GM12878 (cell line): ENCODE results near the gene ADAM10. TPM values are rescaled to one million over a fixed set of nuclear protein-coding genes. Genes with fewer than 3 reads are reported as not detected.
A peak's percentile ranks its signal among the peaks of the same experiment; 100 is the strongest.

Experiments used
- ATAC-seq: fragments of 200-7000 bp; cut with Tn5 transposase; 3 replicates; pipeline ENCODE4 v1.9.1; 2020; ENCODE audit warnings: mild to moderate bottlenecking, moderate library complexity
- BruUV-seq: library from RNA; stranded (reverse); fragments of 400-500 nt; replicated peaks from 2 replicates; lab custom pipeline; 2021; lab: Mats Ljungman, UMichigan
- CTCF ChIA-PET: fragments of 300-600 bp; sonication (Branson Sonifier 250); formaldehyde crosslinking; extraction: SDS; loops from one replicate; lab custom pipeline; 2021; ENCODE audit warnings: inconsistent platforms; lab: Yijun Ruan, JAX
- POLR2A ChIA-PET: fragments of 350-600 bp; formaldehyde crosslinking; extraction: SDS; loops from one replicate; lab custom pipeline; 2021; ENCODE audit warnings: inconsistent platforms; lab: Charles Lee
- RAD21 ChIA-PET: fragments of 300-600 bp; sonication (Branson Sonifier 250); formaldehyde crosslinking; loops from one replicate; lab custom pipeline; 2023; ENCODE audit warnings: antibody characterized with exemption; ENCODE audit not compliant: unreplicated experiment; lab: Charles Lee
- SMC1A ChIA-PET: fragments of 300-600 bp; sonication (Branson Sonifier 250); formaldehyde crosslinking; loops from one replicate; lab custom pipeline; 2023; ENCODE audit not compliant: unreplicated experiment, uncharacterized antibody; lab: Charles Lee
- DNase-seq: peaks from one replicate; pipeline ENCODE4 v3.0.0-alpha.2; 2011; ENCODE audit warnings: low read depth, low spot score
- FAIRE-seq: peaks from 3 replicates; lab custom pipeline; 2011; peaks lifted over from hg19 to GRCh38; lab: Jason Lieb, UNC
- H2AFZ ChIP-seq: 2 replicates; pipeline ENCODE4 v1.6.0; 2011; ENCODE audit warnings: low read depth, low read length, control low read depth; ENCODE audit not compliant: control insufficient read depth
- H3K27ac ChIP-seq: 2 replicates; pipeline ENCODE4 v1.5.1; 2011; ENCODE audit warnings: control low read depth; ENCODE audit not compliant: control insufficient read depth, insufficient read depth
- H3K27me3 ChIP-seq, 2 experiments: replicated peaks in 1 of 2; 2 replicates each; pipeline versions ENCODE4 v1.6.0 to v1.6.1; 2011; ENCODE audit warnings: low read length in 1 of 2; ENCODE audit not compliant: control insufficient read depth in 2 of 2, insufficient read depth in 2 of 2
- H3K36me3 ChIP-seq, 2 experiments: 2 replicates each; pipeline ENCODE4 v1.5.1; 2011; ENCODE audit warnings: low read length in 1 of 2; ENCODE audit not compliant: control insufficient read depth in 2 of 2, insufficient read depth in 2 of 2
- H3K4me1 ChIP-seq: 2 replicates; pipeline ENCODE4 v1.6.1; 2011; ENCODE audit warnings: mild to moderate bottlenecking, low read length, moderate library complexity, mixed read lengths; ENCODE audit not compliant: control insufficient read depth, insufficient read depth
- H3K4me2 ChIP-seq: 2 replicates; pipeline ENCODE4 v1.6.0; 2011; ENCODE audit warnings: control low read depth; ENCODE audit not compliant: control insufficient read depth, insufficient read depth
- H3K4me3 ChIP-seq: fragments of 200-600 bp; sonication (generic); 2 replicates; pipeline ENCODE4 v1.5.1; 2016
- H3K79me2 ChIP-seq: 2 replicates; pipeline ENCODE4 v1.6.0; 2011; ENCODE audit warnings: low read length; ENCODE audit not compliant: control insufficient read depth, insufficient read depth
- H3K9ac ChIP-seq: 2 replicates; pipeline ENCODE4 v1.8.0; 2011; ENCODE audit warnings: low read length, control low read depth, mixed read lengths; ENCODE audit not compliant: control insufficient read depth, insufficient read depth
- H3K9me3 ChIP-seq: replicated peaks from 3 replicates; pipeline ENCODE4 v1.5.1; 2011; ENCODE audit warnings: mild to moderate bottlenecking, low read length; ENCODE audit not compliant: control insufficient read depth, insufficient read depth
- H4K20me1 ChIP-seq: 2 replicates; pipeline ENCODE4 v1.6.0; 2011; ENCODE audit not compliant: control insufficient read depth, insufficient read depth
- ATF7 ChIP-seq: fragments of 450-650 bp; IDR thresholded peaks from 2 replicates; pipeline ENCODE4 v1.6.1; 2016; ENCODE audit warnings: low read depth, mild to moderate bottlenecking
- BRCA1 ChIP-seq: IDR thresholded peaks from 2 replicates; pipeline ENCODE4 v1.6.1; 2011; ENCODE audit warnings: low read depth, low read length, improper control_type of control experiment
- HDGF ChIP-seq: fragments of 450-650 bp; IDR thresholded peaks from 2 replicates; pipeline ENCODE4 v1.6.1; 2016; ENCODE audit warnings: antibody characterized with exemption
- IKZF2 ChIP-seq, 2 experiments: fragments of 450-650 bp; IDR thresholded peaks; 2 replicates each; pipeline ENCODE4 v1.6.1; 2017; ENCODE audit warnings: mild to moderate bottlenecking in 2 of 2, moderate library complexity in 2 of 2
- KDM1A ChIP-seq: fragments of 200-600 bp; sonication (generic); IDR thresholded peaks from 2 replicates; pipeline ENCODE4 v1.6.1; 2016; ENCODE audit warnings: borderline replicate concordance
- MEF2B ChIP-seq: fragments of 450-650 bp; IDR thresholded peaks from 2 replicates; pipeline ENCODE4 v1.6.1; 2018; ENCODE audit warnings: mild to moderate bottlenecking, moderate library complexity; ENCODE audit not compliant: partially characterized antibody, poor library complexity, severe bottlenecking
- MTA2 ChIP-seq: fragments of 450-650 bp; IDR thresholded peaks from 2 replicates; pipeline ENCODE4 v1.6.1; 2016; ENCODE audit warnings: low read depth, mild to moderate bottlenecking, moderate library complexity
- RUNX3 ChIP-seq: IDR thresholded peaks from 2 replicates; pipeline ENCODE4 v1.6.1; 2012; ENCODE audit warnings: low read length, inconsistent platforms
- SPI1 ChIP-seq: IDR thresholded peaks from 2 replicates; pipeline ENCODE4 v1.6.1; 2011; ENCODE audit warnings: low read depth, mild to moderate bottlenecking, low read length, moderate library complexity, borderline replicate concordance; ENCODE audit not compliant: insufficient read depth
- SREBF2 ChIP-seq: IDR thresholded peaks from 2 replicates; pipeline ENCODE4 v1.6.1; 2012; ENCODE audit warnings: mild to moderate bottlenecking, low read length
- ZNF384 ChIP-seq: IDR thresholded peaks from 2 replicates; pipeline ENCODE4 v1.6.1; 2012; ENCODE audit warnings: low read depth, mild to moderate bottlenecking, low read length, improper control_type of control experiment, borderline replicate concordance
- WGBS: methylation state at CpG from one replicate; pipeline ENCODE4 v1.1.6; 2016; ENCODE audit warnings: low lambda C conversion rate; ENCODE audit not compliant: insufficient replicate concordance, insufficient coverage; ENCODE audit errors: missing lambda C conversion rate; 5-methylcytosine and 5-hydroxymethylcytosine counted together
- in situ Hi-C: fragments of 300-500 bp; cut with MboI; formaldehyde crosslinking; loops from 9 replicates; pipeline ENCODE4 v1.14.3; 2018; ENCODE audit warnings: mixed read lengths
- intact Hi-C: fragments of 100-400 bp; cut with micrococcal nuclease; formaldehyde crosslinking; loops from one replicate; pipeline ENCODE4 v1.14.2; 2022; ENCODE audit not compliant: unreplicated experiment
- polyA plus RNA-seq, 11 experiments: library from polyadenylated mRNA; depleted of rRNA in 4 of 11; unstranded in 6 of 11; stranded (reverse) in 5 of 11; fragments of >200 nt; fragmentation: Nextera tagmentation in 4 of 11; fragmentation: Illumina TruSeq in 1 of 11; extraction: Ambion mirVana in 4 of 11; extraction: Trizol in 1 of 11; gene quantifications; 1 replicate in 1 of 11; 2 replicates in 10 of 11; pipeline versions ENCODE4 v1.2.1 to v1.2.3, GENCODE V29; 2011 to 2016; ENCODE audit warnings: inconsistent platforms in 2 of 11, missing spikeins in 2 of 11, low read depth in 1 of 11
- total RNA-seq, 4 experiments: library from RNA; depleted of rRNA in 3 of 4; stranded (reverse); fragments of >200 nt in 3 of 4; fragmentation: Illumina TruSeq in 1 of 4; extraction: Trizol in 1 of 4; gene quantifications; 2 replicates each; pipeline versions ENCODE4 v1.2.1 to v1.2.3, GENCODE V29; 2013 to 2021
- TF ChIP-seq, protein P1 (sequence below): IDR thresholded peaks from 2 replicates; pipeline ENCODE4 v1.6.1; 2011; ENCODE audit warnings: low read depth, low read length, improper control_type of control experiment, borderline replicate concordance
- TF ChIP-seq, protein P2 (sequence below): IDR thresholded peaks from 2 replicates; pipeline ENCODE4 v1.6.1; 2011; ENCODE audit warnings: mild to moderate bottlenecking, low read depth, low read length, moderate library complexity; ENCODE audit not compliant: insufficient replicate concordance

ADAM10 gene
- total and polyA plus RNA-seq, 10 of the 15 experiments (the other 5 are each of a cell fraction or from before 2014, with no cell fraction given): 10.0 to 88.9 (median 51.7) TPM

DNA sequence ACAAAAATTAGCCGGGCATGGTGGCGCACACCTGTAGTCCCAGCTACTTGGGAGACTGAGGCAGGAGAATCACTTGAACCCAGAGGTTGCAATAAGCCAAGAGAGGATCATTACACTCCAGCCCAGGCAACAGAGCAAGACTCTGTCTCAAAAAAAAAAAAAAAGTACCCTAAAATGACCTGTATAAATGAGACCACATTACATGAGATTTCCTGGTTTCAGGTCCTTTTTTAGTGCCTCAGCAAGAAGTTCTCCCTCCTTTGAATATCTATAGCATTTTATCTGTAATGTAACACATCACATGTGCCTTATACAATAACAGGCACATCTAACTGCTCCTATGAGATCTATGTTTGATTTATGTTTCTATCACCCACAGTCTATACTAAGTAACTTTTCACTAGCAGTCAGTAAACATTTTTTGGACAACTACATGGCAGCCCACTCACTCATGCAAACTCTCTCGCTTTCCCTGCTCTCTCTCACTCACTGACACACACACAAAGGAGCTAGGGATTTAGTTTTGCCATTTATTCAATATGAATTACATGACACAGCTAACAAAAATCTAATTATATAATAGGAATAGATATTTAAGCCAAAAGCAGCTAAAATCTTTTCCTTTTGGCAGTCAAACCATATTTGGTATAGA is 34.1 kb downstream of the ADAM10 start:
- Histone ChIP-seq H3K27me3 (no peaks in the 10 kb centered on the region), H3K79me2 (peaks cover 14% of the 10 kb centered on the region), H2AFZ (no peak overlapping the region), H3K27ac (no peak overlapping the region; the same call in 1 of the 2 replicates), H3K9me3 (no peaks in the 10 kb centered on the region; the same call in 2 of the 3 replicates), H3K4me3 (no peak overlapping the region), H3K4me1 (peaks cover 3% of the 10 kb centered on the region; the same call in 1 of the 2 replicates), H3K36me3 (peaks cover 0 to 2% of the 10 kb centered on the region in 2 experiments; a peak in 3 of 4 replicates), H3K4me2 (no peak overlapping the region), H3K9ac (no peak overlapping the region), H4K20me1 (no peaks in the 10 kb centered on the region)
- BruUV-seq: no TSS peak
- TF ChIP-seq RUNX3 (peak; percentile 60), MTA2 (0 out of 2 replicates have a peak, but pooled peaks have one; percentile 20), BRCA1 (no peak), HDGF (no peak), KDM1A (no peak), MEF2B (peak; percentile 46), SPI1 (peak; percentile 70; the same call in 1 of the 2 replicates), IKZF2 (IDR thresholded peaks at IDR 0.05) (peak in 1 of 2 experiments; percentile 11; a peak in 1 of 4 replicates), ATF7 (peak; percentile 30; the same call in 1 of the 2 replicates), SREBF2 (no peak), ZNF384 (peak; percentile 75)
- TF ChIP-seq, protein P1, sequence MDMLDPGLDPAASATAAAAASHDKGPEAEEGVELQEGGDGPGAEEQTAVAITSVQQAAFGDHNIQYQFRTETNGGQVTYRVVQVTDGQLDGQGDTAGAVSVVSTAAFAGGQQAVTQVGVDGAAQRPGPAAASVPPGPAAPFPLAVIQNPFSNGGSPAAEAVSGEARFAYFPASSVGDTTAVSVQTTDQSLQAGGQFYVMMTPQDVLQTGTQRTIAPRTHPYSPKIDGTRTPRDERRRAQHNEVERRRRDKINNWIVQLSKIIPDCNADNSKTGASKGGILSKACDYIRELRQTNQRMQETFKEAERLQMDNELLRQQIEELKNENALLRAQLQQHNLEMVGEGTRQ: no peak
- TF ChIP-seq, protein P2, sequence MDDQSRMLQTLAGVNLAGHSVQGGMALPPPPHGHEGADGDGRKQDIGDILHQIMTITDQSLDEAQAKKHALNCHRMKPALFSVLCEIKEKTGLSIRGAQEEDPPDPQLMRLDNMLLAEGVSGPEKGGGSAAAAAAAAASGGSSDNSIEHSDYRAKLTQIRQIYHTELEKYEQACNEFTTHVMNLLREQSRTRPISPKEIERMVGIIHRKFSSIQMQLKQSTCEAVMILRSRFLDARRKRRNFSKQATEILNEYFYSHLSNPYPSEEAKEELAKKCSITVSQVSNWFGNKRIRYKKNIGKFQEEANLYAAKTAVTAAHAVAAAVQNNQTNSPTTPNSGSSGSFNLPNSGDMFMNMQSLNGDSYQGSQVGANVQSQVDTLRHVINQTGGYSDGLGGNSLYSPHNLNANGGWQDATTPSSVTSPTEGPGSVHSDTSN: no peak
- in situ Hi-C loops: no loop called here
- ATAC-seq: peak; percentile 75
- ChIA-PET POLR2A (no interaction called here), RAD21 (interaction anchor here (1.1 kb wide), 1 partner anchor 9 kb away, joined by 5 read pairs; no protein-coding TSS in a partner anchor), CTCF (no interaction called here), SMC1A (interaction anchor here (0.8 to 1.5 kb wide), 3 partner anchors 10 to 35 kb away, joined by 3 to 5 read pairs (median 3); no protein-coding TSS in a partner anchor)
- no peak for DNase-seq
- 94% methylated on average over 3 of the region's 3 CpGs for WGBS
- intact Hi-C loops: loop anchor here (1.0 kb wide), 1 partner anchor 38 kb away; no protein-coding TSS in a partner anchor
- no peak for FAIRE-seq
